ENCODE data around the gene LDLRAD4.

LDLRAD4 gene

DNA sequence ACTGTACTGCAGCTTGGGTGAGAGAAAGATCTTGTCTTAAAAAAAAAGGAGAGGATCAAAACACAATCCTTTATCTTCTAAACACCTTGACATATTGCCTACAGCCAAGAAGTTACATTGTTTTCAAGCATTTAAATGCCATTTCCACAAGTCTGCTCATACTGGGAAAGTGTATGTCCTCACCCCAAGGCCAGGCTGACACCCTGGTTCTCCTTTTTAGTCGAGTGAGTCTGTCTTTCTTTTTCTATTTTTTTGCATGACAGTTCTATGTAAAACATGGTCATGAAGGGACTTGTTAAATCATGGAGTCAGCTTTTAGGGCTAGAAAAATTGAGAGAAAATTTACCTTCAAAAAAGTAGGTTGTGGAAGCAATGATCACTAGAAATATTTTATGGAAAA, 274.5 kb downstream of the LDLRAD4 start:
- WGBS, result 56% methylated on average over 1 of the region's 1 CpG
- no peaks in the 10 kb centered on the region for H3K36me3 ChIP-seq (ENCODE audit: control insufficient read depth in 1 of 2, insufficient read depth in 2 of 2, low read depth in 1 of 2, low read length in 2 of 2)
- no peaks in the 10 kb centered on the region for H3K79me1 ChIP-seq (replicated peaks; ENCODE audit: low read length, poor library complexity, severe bottlenecking)

DNA sequence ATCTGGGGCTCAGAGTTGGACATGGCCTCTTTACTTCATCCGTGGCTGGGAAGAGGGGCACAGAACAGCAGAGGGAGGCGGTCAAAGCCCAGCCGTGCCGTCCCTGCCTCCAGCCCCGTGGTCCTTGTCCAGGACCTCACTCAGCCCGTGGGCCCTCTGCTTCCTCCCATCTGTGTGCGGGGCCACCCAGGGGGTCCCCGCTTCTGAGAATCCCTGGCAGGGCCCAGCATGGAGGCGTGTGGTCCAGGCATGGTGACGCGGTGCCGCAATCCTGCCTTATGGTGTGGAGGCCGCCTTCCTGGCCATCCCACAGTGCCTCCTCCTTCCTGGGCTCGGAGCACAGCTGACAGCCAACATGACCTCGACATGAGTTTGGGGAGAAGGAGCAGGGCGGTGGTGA, 275.2 kb downstream of the LDLRAD4 start:
- no peaks in the 10 kb centered on the region for H3K36me3 ChIP-seq (ENCODE audit: control insufficient read depth in 1 of 2, insufficient read depth in 2 of 2, low read depth in 1 of 2, low read length in 2 of 2)
- no peak overlapping the region for H3K18ac ChIP-seq (ENCODE audit: low read depth in 1 of 2, low read length in 2 of 2)
- H3K9ac ChIP-seq (ENCODE audit: low read length), result no peak overlapping the region
- no peaks in the 10 kb centered on the region for H3K79me1 ChIP-seq (replicated peaks; ENCODE audit: low read length, poor library complexity, severe bottlenecking)
- H3K4me3 ChIP-seq (ENCODE audit: insufficient read depth in 1 of 2, low read depth in 1 of 2, low read length in 2 of 2), result no peak overlapping the region
- no peak overlapping the region for H4K8ac ChIP-seq (ENCODE audit: low read length)
- no peak overlapping the region for H2BK120ac ChIP-seq (ENCODE audit: low read depth, low read length)
- WGBS, result 79% methylated on average over 15 of the region's 16 CpGs
- H3K4me2 ChIP-seq (ENCODE audit: low read length, poor library complexity, severe bottlenecking), result no peak overlapping the region
- H4K91ac ChIP-seq (ENCODE audit: low read length), result no peak overlapping the region
- no peaks in the 10 kb centered on the region for H3K4me1 ChIP-seq (ENCODE audit: control insufficient read depth, insufficient read depth, low read depth, low read length)
- H3K14ac ChIP-seq (ENCODE audit: low read length in 2 of 2), result no peak overlapping the region
- no peak overlapping the region for H2BK5ac ChIP-seq (ENCODE audit: low read depth, low read length, poor library complexity, severe bottlenecking)
- H2BK15ac ChIP-seq (ENCODE audit: low read depth, poor library complexity, severe bottlenecking), result no peak overlapping the region
- H3K23ac ChIP-seq (ENCODE audit: low read length in 2 of 2), result no peak overlapping the region
- DNase-seq, result no peak
- H3K9me3 ChIP-seq (ENCODE audit: control insufficient read depth, low read length), result no peaks in the 10 kb centered on the region
- no peak overlapping the region for H3K27ac ChIP-seq (ENCODE audit: low read length, poor library complexity, severe bottlenecking)
- peaks cover 0 to 9% of the 10 kb centered on the region in 2 experiments for H3K27me3 ChIP-seq (ENCODE audit: control insufficient read depth in 1 of 2, insufficient read depth in 1 of 2, low read length in 2 of 2)
- no peak overlapping the region for H3K4ac ChIP-seq (ENCODE audit: low read depth in 1 of 2, low read length in 2 of 2)
- no peak overlapping the region for H2BK12ac ChIP-seq (ENCODE audit: low read length in 2 of 2)
- no peak overlapping the region for H2AFZ ChIP-seq (ENCODE audit: low read depth, low read length)
- H2AK5ac ChIP-seq (ENCODE audit: low read length, severe bottlenecking), result no peak overlapping the region

More for the DNA sequence above, 274.5 kb downstream of the LDLRAD4 start:
- Histone ChIP-seq H3K4me2 (ENCODE audit: low read length, poor library complexity, severe bottlenecking) (no peak overlapping the region), H3K18ac (ENCODE audit: low read depth in 1 of 2, low read length in 2 of 2) (no peak overlapping the region), H4K8ac (ENCODE audit: low read length) (no peak overlapping the region), H3K27ac (ENCODE audit: low read length, poor library complexity, severe bottlenecking) (no peak overlapping the region), H2BK5ac (ENCODE audit: low read depth, low read length, poor library complexity, severe bottlenecking) (no peak overlapping the region), H2BK15ac (ENCODE audit: low read depth, poor library complexity, severe bottlenecking) (no peak overlapping the region), H3K4me1 (ENCODE audit: control insufficient read depth, insufficient read depth, low read depth, low read length) (no peaks in the 10 kb centered on the region), H2BK12ac (ENCODE audit: low read length in 2 of 2) (no peak overlapping the region), H3K9me3 (ENCODE audit: control insufficient read depth, low read length) (no peaks in the 10 kb centered on the region), H3K14ac (ENCODE audit: low read length in 2 of 2) (no peak overlapping the region), H3K9ac (ENCODE audit: low read length) (no peak overlapping the region), H2AFZ (ENCODE audit: low read depth, low read length) (no peak overlapping the region), H3K27me3 (ENCODE audit: control insufficient read depth in 1 of 2, insufficient read depth in 1 of 2, low read length in 2 of 2) (peaks cover 0 to 9% of the 10 kb centered on the region in 2 experiments), H3K4me3 (ENCODE audit: insufficient read depth in 1 of 2, low read depth in 1 of 2, low read length in 2 of 2) (no peak overlapping the region), H4K91ac (ENCODE audit: low read length) (no peak overlapping the region), H2AK5ac (ENCODE audit: low read length, severe bottlenecking) (no peak overlapping the region), H3K23ac (ENCODE audit: low read length in 2 of 2) (no peak overlapping the region), H2BK120ac (ENCODE audit: low read depth, low read length) (no peak overlapping the region), H3K4ac (ENCODE audit: low read depth in 1 of 2, low read length in 2 of 2) (no peak overlapping the region)
- DNase-seq, result no peak

DNA sequence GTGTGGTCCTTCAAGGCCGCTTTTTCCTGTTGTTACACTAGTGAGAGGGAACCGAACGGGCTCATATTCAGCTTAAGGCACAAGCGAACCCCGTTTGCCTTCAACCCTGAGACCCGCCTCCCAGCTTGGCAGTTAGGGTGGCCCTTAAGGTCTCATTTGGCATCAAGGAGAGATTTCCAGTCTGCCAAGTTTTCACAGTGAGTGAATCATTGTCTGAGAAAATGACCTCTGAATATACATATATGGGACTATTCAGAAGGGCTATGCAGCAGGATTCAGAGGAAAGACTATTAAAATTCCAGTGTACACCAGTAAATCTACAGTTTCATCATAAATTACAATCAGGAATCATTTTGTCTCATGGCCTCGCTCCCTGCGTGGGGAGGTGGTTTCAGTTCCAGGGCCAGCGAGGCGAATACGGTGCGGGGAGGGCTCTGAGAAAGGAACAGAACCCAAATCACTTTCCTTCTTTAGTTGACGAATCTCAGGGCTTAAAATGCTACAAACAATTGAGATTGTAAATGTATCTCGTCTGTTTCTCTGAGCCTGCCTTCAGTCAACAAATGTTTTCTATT, 276.4 kb downstream of the LDLRAD4 start:
- Histone ChIP-seq H3K4ac (ENCODE audit: low read depth in 1 of 2, low read length in 2 of 2) (no peak overlapping the region), H3K27me3 (ENCODE audit: control insufficient read depth in 1 of 2, insufficient read depth in 1 of 2, low read length in 2 of 2) (peaks cover 3 to 13% of the 10 kb centered on the region in 2 experiments), H3K14ac (ENCODE audit: low read length in 2 of 2) (no peak overlapping the region), H2BK15ac (ENCODE audit: low read depth, poor library complexity, severe bottlenecking) (no peak overlapping the region), H2BK120ac (ENCODE audit: low read depth, low read length) (no peak overlapping the region), H3K27ac (ENCODE audit: low read length, poor library complexity, severe bottlenecking) (no peak overlapping the region), H3K36me3 (ENCODE audit: control insufficient read depth in 1 of 2, insufficient read depth in 2 of 2, low read depth in 1 of 2, low read length in 2 of 2) (no peaks in the 10 kb centered on the region), H2AK5ac (ENCODE audit: low read length, severe bottlenecking) (no peak overlapping the region), H3K79me1 (replicated peaks; ENCODE audit: low read length, poor library complexity, severe bottlenecking) (no peaks in the 10 kb centered on the region), H3K4me3 (ENCODE audit: insufficient read depth in 1 of 2, low read depth in 1 of 2, low read length in 2 of 2) (no peak overlapping the region), H4K8ac (ENCODE audit: low read length) (no peak overlapping the region), H2BK12ac (ENCODE audit: low read length in 2 of 2) (no peak overlapping the region), H3K4me2 (ENCODE audit: low read length, poor library complexity, severe bottlenecking) (no peak overlapping the region), H3K9ac (ENCODE audit: low read length) (no peak overlapping the region), H2BK5ac (ENCODE audit: low read depth, low read length, poor library complexity, severe bottlenecking) (no peak overlapping the region), H4K91ac (ENCODE audit: low read length) (no peak overlapping the region), H3K9me3 (ENCODE audit: control insufficient read depth, low read length) (peaks cover 6% of the 10 kb centered on the region), H2AFZ (ENCODE audit: low read depth, low read length) (no peak overlapping the region), H3K23ac (ENCODE audit: low read length in 2 of 2) (no peak overlapping the region), H3K18ac (ENCODE audit: low read depth in 1 of 2, low read length in 2 of 2) (no peak overlapping the region), H3K4me1 (ENCODE audit: control insufficient read depth, insufficient read depth, low read depth, low read length) (no peaks in the 10 kb centered on the region)
- WGBS, result 88% methylated on average over 14 of the region's 14 CpGs
- no peak for DNase-seq

DNA sequence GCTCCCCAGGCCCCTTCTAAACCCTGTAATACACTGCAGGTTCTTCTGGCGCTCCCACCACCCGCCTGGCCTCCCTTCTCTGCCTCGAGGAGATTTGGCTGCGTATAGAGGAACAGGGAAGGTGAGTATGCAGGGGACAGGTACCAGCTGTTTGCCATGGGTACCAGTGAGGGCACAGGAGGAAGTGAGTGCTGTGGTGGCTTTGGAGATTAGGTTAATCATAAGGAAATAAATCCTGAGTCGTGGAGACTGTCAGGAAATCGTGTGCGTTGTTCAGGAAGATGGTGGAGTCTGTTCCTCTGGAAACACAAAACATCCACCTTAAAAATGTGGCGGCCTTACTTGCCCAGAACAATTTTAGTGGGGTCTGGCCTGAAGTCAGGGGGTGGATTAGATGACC, 277.4 kb downstream of the LDLRAD4 start:
- H3K9me3 ChIP-seq (ENCODE audit: control insufficient read depth, low read length), result peaks cover 6% of the 10 kb centered on the region
- H3K36me3 ChIP-seq (ENCODE audit: control insufficient read depth in 1 of 2, insufficient read depth in 2 of 2, low read depth in 1 of 2, low read length in 2 of 2), result no peaks in the 10 kb centered on the region
- no peak overlapping the region for H3K27ac ChIP-seq (ENCODE audit: low read length, poor library complexity, severe bottlenecking)
- no peak overlapping the region for H2BK120ac ChIP-seq (ENCODE audit: low read depth, low read length)
- no peak overlapping the region for H2BK5ac ChIP-seq (ENCODE audit: low read depth, low read length, poor library complexity, severe bottlenecking)
- H2BK15ac ChIP-seq (ENCODE audit: low read depth, poor library complexity, severe bottlenecking), result no peak overlapping the region
- H3K27me3 ChIP-seq (ENCODE audit: control insufficient read depth in 1 of 2, insufficient read depth in 1 of 2, low read length in 2 of 2), result peaks cover 7 to 18% of the 10 kb centered on the region in 2 experiments
- no peak overlapping the region for H2BK12ac ChIP-seq (ENCODE audit: low read length in 2 of 2)
- no peak overlapping the region for H4K8ac ChIP-seq (ENCODE audit: low read length)
- no peak overlapping the region for H2AFZ ChIP-seq (ENCODE audit: low read depth, low read length)
- 80% methylated on average over 5 of the region's 8 CpGs for WGBS
- H4K91ac ChIP-seq (ENCODE audit: low read length), result no peak overlapping the region
- no peak overlapping the region for H3K14ac ChIP-seq (ENCODE audit: low read length in 2 of 2)
- H3K4me1 ChIP-seq (ENCODE audit: control insufficient read depth, insufficient read depth, low read depth, low read length), result peaks cover 6% of the 10 kb centered on the region
- H3K4ac ChIP-seq (ENCODE audit: low read depth in 1 of 2, low read length in 2 of 2), result no peak overlapping the region
- no peak overlapping the region for H2AK5ac ChIP-seq (ENCODE audit: low read length, severe bottlenecking)
- no peak overlapping the region for H3K4me2 ChIP-seq (ENCODE audit: low read length, poor library complexity, severe bottlenecking)
- no peaks in the 10 kb centered on the region for H3K79me1 ChIP-seq (replicated peaks; ENCODE audit: low read length, poor library complexity, severe bottlenecking)
- H3K18ac ChIP-seq (ENCODE audit: low read depth in 1 of 2, low read length in 2 of 2), result no peak overlapping the region
- no peak overlapping the region for H3K9ac ChIP-seq (ENCODE audit: low read length)
- no peak for DNase-seq
- no peak overlapping the region for H3K23ac ChIP-seq (ENCODE audit: low read length in 2 of 2)
- no peak overlapping the region for H3K4me3 ChIP-seq (ENCODE audit: insufficient read depth in 1 of 2, low read depth in 1 of 2, low read length in 2 of 2)

Measured in mesenchymal stem cell (in vitro differentiated cells and primary cell).